ENCODE data around the gene SPATA6L. TPM values are rescaled to one million over a fixed set of nuclear protein-coding genes. Genes with fewer than 3 reads are reported as not detected.

The SPATA6L gene
- total RNA-seq, 1 donor from 2014 or later, result not detected

DNA sequence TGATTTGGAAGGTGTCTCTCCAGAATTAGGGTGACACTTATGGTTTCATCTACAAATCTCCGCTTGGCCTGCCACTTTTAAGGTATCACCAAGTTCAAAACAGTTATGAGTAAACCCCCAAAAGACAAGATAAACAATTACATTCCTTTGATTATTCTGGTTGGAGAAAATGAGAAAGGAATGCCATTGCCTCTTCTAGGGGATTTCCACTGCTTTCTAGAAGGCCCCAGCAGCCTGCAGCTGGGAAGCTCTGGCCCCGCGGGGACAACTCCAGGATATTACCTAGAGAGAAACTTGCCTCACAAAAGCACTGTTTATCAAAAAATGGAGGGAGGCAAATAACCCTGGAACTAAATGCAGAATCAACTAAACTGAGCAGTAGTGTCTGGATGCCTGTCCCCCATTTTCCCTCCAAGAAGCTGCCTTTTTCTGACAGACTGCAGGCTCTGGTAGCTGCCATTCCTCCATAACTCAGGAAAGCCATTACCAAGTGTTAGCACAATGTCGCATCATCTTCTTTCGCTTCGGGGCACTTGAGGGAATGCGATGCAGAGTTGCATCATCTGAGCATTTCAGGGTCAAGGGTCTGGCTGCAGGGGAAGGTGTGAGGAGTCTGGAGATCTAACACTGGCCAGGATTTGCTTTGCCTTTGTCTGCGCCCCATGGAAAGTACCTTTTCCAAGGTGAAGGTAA is 75.7 kb downstream of the SPATA6L start:
- peaks cover 6% of the 10 kb centered on the region for H3K4me1 Mint-ChIP-seq (ENCODE audit: low read depth)
- H3K36me3 Mint-ChIP-seq (ENCODE audit: low read depth), result no peaks in the 10 kb centered on the region
- no peaks in the 10 kb centered on the region for H3K27me3 Mint-ChIP-seq (ENCODE audit: insufficient read depth)
- H3K27ac Mint-ChIP-seq, result no peak overlapping the region
- intact Hi-C loops (cut with micrococcal nuclease), result no loop called here
- no peak overlapping the region for H3K4me3 Mint-ChIP-seq
- no peak for DNase-seq (ENCODE audit: low spot score)
- no peaks in the 10 kb centered on the region for H3K9me3 Mint-ChIP-seq

DNA sequence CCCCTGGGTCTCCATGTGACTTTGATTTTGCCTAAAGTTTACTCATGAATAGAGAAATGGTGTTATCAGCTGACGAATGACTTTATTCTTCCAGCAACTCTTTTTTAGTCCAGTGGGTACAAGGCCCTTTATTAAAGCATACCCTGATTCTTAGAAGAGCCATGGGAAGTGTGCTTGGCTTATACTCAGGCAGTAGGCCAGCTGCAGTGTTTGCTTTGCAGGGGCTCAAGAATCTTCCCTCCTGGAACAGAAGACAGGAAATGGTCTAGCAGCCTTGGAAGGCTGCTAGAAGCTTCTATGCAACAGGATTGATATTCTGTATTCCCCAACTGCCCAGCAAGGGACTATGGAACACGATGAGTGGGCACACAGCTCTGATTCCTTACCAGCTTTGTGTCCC is 77.6 kb downstream of the SPATA6L start:
- intact Hi-C loops (cut with micrococcal nuclease), result no loop called here
- Mint-ChIP-seq H3K27ac (no peak overlapping the region), H3K4me1 (ENCODE audit: low read depth) (no peaks in the 10 kb centered on the region), H3K9me3 (no peaks in the 10 kb centered on the region), H3K4me3 (no peak overlapping the region), H3K27me3 (ENCODE audit: insufficient read depth) (no peaks in the 10 kb centered on the region), H3K36me3 (ENCODE audit: low read depth) (no peaks in the 10 kb centered on the region)
- no peak for DNase-seq (ENCODE audit: low spot score)

DNA sequence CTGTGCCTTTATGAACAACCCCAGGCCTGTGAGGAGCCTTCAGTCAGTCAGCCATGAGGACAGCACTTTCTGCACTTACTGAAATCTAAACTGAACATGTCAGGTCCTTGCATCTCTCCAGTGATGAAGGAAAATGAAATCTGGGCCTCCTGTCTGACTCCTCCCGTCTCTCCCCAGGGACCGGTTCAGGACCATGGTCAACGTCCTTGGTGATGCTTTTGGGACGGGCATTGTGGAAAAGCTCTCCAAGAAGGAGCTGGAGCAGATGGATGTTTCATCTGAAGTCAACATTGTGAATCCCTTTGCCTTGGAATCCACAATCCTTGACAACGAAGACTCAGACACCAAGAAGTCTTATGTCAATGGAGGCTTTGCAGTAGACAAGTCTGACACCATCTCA is 81.1 kb downstream of the SPATA6L start:
- Mint-ChIP-seq H3K36me3 (ENCODE audit: low read depth) (no peaks in the 10 kb centered on the region), H3K27me3 (ENCODE audit: insufficient read depth) (no peaks in the 10 kb centered on the region), H3K4me3 (no peak overlapping the region), H3K9me3 (no peaks in the 10 kb centered on the region), H3K27ac (no peak overlapping the region), H3K4me1 (ENCODE audit: low read depth) (no peaks in the 10 kb centered on the region)
- intact Hi-C loops (cut with micrococcal nuclease), result no loop called here
- DNase-seq (ENCODE audit: low spot score), result no peak

DNA sequence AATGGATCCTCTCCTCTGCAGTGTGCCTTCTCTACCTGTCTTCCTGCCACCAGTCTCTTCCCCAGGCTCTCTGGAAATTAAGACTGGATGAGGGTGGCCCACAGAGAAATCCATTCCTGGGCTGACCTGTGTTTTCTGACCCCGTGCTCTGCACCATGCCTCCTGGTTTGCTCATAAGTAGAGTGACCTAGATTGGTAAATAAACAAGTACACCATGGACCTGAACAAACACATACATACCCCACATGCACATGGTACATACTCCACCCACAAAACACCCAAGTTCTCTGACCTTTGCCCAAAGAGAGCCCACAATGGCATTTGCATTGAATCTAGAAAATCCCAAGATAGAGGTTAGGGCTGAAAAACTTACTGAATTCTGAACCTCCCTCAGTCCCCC is 81.6 kb downstream of the SPATA6L start:
- Mint-ChIP-seq H3K9me3 (no peaks in the 10 kb centered on the region), H3K4me3 (no peak overlapping the region), H3K27me3 (ENCODE audit: insufficient read depth) (no peaks in the 10 kb centered on the region), H3K36me3 (ENCODE audit: low read depth) (no peaks in the 10 kb centered on the region), H3K27ac (no peak overlapping the region), H3K4me1 (ENCODE audit: low read depth) (no peaks in the 10 kb centered on the region)
- DNase-seq (ENCODE audit: low spot score), result no peak
- intact Hi-C loops (cut with micrococcal nuclease), result no loop called here

DNA sequence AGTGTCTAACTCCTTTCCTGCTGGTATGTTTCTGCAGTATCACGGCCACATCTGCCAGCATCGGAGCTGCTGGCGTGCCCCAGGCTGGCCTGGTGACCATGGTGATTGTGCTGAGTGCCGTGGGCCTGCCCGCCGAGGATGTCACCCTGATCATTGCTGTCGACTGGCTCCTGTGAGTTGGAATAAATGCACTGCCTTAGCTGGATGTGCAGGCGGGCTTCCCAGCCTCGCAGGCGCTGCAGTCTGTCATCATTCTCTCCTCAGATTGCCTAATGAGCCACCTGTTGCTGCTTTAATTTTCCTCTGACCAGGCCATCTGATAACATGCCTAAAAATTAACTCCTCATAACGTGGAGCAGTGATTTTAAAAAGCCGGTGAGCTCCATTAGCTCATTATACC is 83.3 kb downstream of the SPATA6L start:
- no peaks in the 10 kb centered on the region for H3K36me3 Mint-ChIP-seq (ENCODE audit: low read depth)

DNA sequence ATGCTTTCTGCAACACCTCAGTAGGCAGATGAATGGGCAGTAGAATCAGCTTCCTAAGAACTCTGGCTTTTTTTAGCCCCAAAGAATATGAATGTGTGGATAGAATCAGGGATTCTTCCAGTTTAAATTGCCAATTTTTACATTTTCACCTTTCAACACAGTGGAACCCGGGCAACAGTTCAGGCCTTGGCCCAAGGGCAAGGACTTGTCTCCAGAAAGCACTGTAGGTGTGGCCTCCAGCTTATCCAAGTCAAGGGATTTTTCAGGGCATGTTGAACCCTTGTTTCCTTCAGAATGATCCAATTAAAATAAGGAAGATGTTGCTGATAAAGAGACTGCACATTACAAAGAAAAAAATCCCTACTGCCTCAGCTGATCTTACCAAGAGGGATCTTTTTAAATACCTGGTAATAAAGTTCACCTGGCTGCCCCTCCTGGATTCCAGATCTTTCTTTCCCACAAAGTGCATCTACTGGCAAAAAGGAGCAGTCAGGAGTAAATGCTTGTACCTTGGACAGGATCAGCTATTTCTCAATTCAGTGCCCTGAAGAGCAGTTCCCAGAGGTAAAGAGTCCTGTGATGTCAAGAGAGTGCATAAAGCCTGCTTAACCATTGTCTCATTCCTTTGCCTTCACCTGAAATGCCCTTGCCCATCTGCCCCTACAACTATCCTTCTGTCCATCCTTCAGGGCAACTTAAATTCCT is 84.3 kb downstream of the SPATA6L start:
- Mint-ChIP-seq H3K4me1 (ENCODE audit: low read depth) (no peaks in the 10 kb centered on the region), H3K9me3 (no peaks in the 10 kb centered on the region)
- intact Hi-C loops (cut with micrococcal nuclease), result no loop called here

More for the DNA sequence above, 83.3 kb downstream of the SPATA6L start:
- H3K4me3 Mint-ChIP-seq, result no peak overlapping the region
- no peaks in the 10 kb centered on the region for H3K4me1 Mint-ChIP-seq (ENCODE audit: low read depth)
- no peak overlapping the region for H3K27ac Mint-ChIP-seq
- no peaks in the 10 kb centered on the region for H3K9me3 Mint-ChIP-seq
- DNase-seq (ENCODE audit: low spot score), result no peak
- H3K27me3 Mint-ChIP-seq (ENCODE audit: insufficient read depth), result no peaks in the 10 kb centered on the region
- intact Hi-C loops (cut with micrococcal nuclease), result no loop called here

DNA sequence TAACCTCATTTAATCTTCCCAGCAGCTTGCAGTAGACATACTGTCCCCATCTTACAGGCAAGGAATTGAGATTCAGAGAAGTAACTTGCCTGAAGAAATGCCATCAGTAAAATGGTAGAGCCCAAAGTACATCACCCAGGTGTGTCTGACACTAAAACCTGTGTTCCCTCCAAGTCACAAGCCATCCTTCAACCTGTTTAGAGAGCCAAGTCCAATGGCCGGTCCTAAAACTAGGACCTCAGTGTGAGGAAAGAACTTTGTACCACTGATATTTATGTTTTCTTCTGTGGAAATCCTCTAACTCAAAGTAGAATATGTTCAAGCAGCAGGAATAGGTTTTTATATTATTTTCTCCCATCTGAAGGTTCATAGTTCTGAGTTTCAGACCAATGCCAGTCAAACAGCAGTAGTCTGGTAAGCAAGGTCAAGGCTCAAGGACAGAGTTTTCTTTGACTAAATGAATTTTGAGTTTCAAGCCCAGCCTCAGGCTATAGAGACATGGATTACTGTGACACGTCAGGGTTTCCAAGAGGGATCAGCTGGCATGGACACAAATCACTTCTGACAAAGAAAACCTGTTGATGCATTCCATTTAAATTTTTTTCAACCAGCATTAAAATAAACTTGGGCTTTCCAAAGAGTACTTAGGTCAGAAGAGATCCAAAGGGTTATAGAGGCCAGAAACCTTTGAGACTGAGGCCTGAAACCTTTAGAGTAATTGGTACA is 85.1 kb downstream of the SPATA6L start:
- Mint-ChIP-seq H3K4me1 (ENCODE audit: low read depth) (no peaks in the 10 kb centered on the region), H3K27me3 (ENCODE audit: insufficient read depth) (no peaks in the 10 kb centered on the region)
- intact Hi-C loops (cut with micrococcal nuclease), result no loop called here

More for the DNA sequence above, 84.3 kb downstream of the SPATA6L start:
- no peak for DNase-seq (ENCODE audit: low spot score)
- Mint-ChIP-seq H3K36me3 (ENCODE audit: low read depth) (no peaks in the 10 kb centered on the region), H3K27ac (no peak overlapping the region), H3K4me3 (no peak overlapping the region), H3K27me3 (ENCODE audit: insufficient read depth) (no peaks in the 10 kb centered on the region)

DNA sequence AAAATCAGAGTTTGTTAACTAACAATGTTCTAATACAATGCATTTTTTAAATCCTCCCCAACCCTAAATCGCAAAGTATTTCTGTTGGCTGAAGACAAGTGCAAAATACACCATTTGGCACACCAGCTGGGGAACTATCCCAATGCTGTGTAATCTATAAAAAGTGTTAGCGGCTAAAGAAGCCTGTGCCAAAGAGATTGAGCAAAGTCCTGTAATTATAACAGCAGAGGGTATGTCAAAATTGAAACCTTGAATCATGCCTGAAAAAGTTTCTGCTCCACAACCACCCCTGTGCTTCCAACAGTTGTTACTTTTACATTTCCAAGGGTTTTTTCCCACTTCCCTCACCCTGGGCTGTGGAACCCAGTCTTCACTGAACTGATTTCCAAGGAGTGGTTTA is 87.3 kb downstream of the SPATA6L start:
- Mint-ChIP-seq H3K27me3 (ENCODE audit: insufficient read depth) (no peaks in the 10 kb centered on the region), H3K36me3 (ENCODE audit: low read depth) (no peaks in the 10 kb centered on the region), H3K9me3 (no peaks in the 10 kb centered on the region), H3K27ac (no peak overlapping the region), H3K4me1 (ENCODE audit: low read depth) (peaks cover 11% of the 10 kb centered on the region), H3K4me3 (no peak overlapping the region)
- intact Hi-C loops (cut with micrococcal nuclease), result no loop called here
- no peak for DNase-seq (ENCODE audit: low spot score)

More for the DNA sequence above, 85.1 kb downstream of the SPATA6L start:
- no peak for DNase-seq (ENCODE audit: low spot score)
- Mint-ChIP-seq H3K27ac (no peak overlapping the region), H3K4me3 (no peak overlapping the region), H3K9me3 (no peaks in the 10 kb centered on the region), H3K36me3 (ENCODE audit: low read depth) (no peaks in the 10 kb centered on the region)

DNA sequence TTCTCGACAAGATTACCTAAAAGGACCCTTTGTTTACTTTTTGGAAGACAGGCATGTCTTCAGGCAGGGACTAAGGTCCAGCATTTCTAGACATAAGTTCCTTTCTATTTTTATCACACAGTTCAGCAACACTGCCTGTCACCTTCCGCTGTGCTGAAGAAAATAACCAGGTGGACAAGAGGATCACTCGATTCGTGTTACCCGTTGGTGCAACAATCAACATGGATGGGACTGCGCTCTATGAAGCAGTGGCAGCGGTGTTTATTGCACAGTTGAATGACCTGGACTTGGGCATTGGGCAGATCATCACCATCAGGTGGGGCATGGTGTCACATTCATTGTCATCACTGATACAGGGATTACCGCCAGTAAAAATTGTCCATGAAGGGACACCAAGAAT is 89.8 kb downstream of the SPATA6L start:
- Mint-ChIP-seq H3K4me1 (ENCODE audit: low read depth) (peaks cover 32% of the 10 kb centered on the region), H3K4me3 (no peak overlapping the region), H3K36me3 (ENCODE audit: low read depth) (no peaks in the 10 kb centered on the region), H3K9me3 (no peaks in the 10 kb centered on the region), H3K27me3 (ENCODE audit: insufficient read depth) (no peaks in the 10 kb centered on the region), H3K27ac (no peak overlapping the region)
- intact Hi-C loops (cut with micrococcal nuclease), result no loop called here
- no peak for DNase-seq (ENCODE audit: low spot score)

DNA sequence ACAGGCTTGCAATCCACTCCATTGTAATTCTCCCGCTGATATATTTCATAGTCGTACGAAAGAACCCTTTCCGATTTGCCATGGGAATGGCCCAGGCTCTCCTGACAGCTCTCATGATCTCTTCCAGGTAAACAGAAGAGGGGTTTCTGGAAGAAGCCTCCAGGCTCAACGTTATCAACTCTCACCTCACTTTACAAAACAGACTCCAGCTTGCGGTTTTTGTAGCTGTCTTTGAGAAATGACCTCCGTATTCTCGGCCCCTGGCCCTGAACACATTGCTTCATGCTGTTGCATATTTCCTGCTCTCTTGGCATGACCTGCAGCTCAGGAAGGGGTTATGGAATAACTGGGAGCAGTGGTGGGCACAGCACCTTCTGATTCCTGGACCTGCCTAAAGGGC is 90.3 kb downstream of the SPATA6L start:
- intact Hi-C loops (cut with micrococcal nuclease), result no loop called here
- Mint-ChIP-seq H3K9me3 (no peaks in the 10 kb centered on the region), H3K4me1 (ENCODE audit: low read depth) (peaks cover 32% of the 10 kb centered on the region), H3K27me3 (ENCODE audit: insufficient read depth) (no peaks in the 10 kb centered on the region), H3K4me3 (no peak overlapping the region), H3K27ac (no peak overlapping the region), H3K36me3 (ENCODE audit: low read depth) (no peaks in the 10 kb centered on the region)
- no peak for DNase-seq (ENCODE audit: low spot score)

DNA sequence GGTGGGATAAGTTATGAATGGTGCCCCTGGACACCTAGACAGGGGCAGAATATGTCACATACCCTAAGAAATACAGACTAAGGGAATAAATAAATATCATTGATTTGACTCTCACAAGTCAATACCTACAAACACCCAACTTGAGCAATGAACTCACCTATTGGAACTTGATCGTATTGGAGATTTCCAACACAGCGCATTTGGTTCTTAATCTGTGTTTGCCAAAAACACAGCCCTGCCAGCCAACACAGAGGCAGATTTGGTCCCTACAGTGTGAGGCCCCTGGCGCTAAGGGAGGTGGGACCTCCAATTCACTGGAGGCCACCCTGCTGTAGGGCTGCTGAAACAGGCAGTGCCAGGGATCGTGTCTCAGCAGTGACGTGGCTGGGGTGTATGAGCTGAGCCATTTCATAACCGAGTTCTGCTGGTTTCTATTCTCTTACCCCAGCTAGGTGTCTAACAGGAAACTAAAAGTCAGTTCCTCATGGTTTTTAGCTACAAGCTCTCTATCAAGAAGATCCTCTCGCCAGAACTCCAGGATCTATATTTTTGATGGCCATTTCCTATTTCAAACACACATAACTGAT is 91.5 kb downstream of the SPATA6L start:
- intact Hi-C loops (cut with micrococcal nuclease), result no loop called here
- Mint-ChIP-seq H3K4me1 (ENCODE audit: low read depth) (peaks cover 32% of the 10 kb centered on the region), H3K27me3 (ENCODE audit: insufficient read depth) (no peaks in the 10 kb centered on the region), H3K4me3 (no peak overlapping the region), H3K36me3 (ENCODE audit: low read depth) (no peaks in the 10 kb centered on the region), H3K27ac (no peak overlapping the region), H3K9me3 (no peaks in the 10 kb centered on the region)
- no peak for DNase-seq (ENCODE audit: low spot score)

DNA sequence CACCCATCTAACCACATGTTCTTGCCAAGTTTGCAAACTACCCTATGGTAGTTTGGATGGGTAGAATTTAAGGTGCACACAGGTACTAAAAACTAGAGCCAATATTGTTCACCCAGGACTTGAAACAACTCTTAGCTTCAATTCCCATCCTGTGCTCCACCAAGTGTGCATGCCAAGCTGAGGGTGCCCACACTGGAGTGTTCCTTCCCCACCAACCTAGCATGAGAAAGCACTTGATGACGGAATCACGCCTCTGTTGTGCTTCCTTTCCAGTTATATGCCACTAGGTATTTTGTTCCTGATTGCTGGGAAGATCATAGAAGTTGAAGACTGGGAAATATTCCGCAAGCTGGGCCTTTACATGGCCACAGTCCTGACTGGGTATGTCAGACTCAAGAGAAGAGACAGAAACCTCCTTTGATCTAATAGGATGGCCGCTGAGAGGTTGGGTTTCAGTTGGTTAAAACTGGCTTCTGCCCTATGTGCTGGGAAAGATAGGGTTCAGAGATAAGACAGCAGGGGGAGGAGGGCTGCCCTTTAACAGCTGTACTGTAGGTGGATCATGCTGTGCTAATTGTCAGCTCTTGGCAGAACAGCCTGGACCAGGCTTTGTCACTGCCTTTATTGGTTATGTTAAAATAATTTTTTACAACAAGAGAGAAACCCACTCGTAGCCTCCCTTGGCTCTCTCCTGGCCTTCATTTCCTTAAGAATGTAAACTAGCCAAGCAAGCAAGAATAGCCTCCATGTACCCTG is 92.5 kb downstream of the SPATA6L start:
- DNase-seq (ENCODE audit: low spot score), result no peak
- Mint-ChIP-seq H3K27ac (no peak overlapping the region), H3K9me3 (no peaks in the 10 kb centered on the region), H3K27me3 (ENCODE audit: insufficient read depth) (no peaks in the 10 kb centered on the region), H3K4me1 (ENCODE audit: low read depth) (peaks cover 32% of the 10 kb centered on the region), H3K36me3 (ENCODE audit: low read depth) (no peaks in the 10 kb centered on the region), H3K4me3 (no peak overlapping the region)
- intact Hi-C loops (cut with micrococcal nuclease), result no loop called here

All from activated T-helper 1 cell treated with anti-CD3 and anti-CD28 coated beads, Interleukin-12 subunit alpha, Interleukin-12 subunit beta, Interleukin-2, Interleukin-4 antibody, amounts not matched to agents 30 ng/mL and 10 ng/mL and 1 ng/mL, durations not matched to agents 14 hours and 24 hours and 36 hours (primary cell).